GM18867 (cell line): ENCODE results near the gene PRELP.

Experiments used
- ATAC-seq: cut with Tn5 transposase; IDR thresholded peaks from one replicate; pipeline ENCODE4 v1.9.1; 2021; ENCODE audit warnings: mild to moderate bottlenecking, moderate library complexity; ENCODE audit not compliant: unreplicated experiment

The PRELP gene

GRCh38 chr1:203521074-203521794 is 45.6 kb downstream of the PRELP start:
- no peak for ATAC-seq

GRCh38 chr1:203521812-203522211 is 46.2 kb downstream of the PRELP start:
- ATAC-seq: no peak

GRCh38 chr1:203522237-203522636 is 46.6 kb downstream of the PRELP start:
- ATAC-seq: no peak

- no peak for ATAC-seq
Observed at GRCh38 chr1:203523667-203524066, 48.1 kb downstream of the PRELP start.

GRCh38 chr1:203524152-203524551 is 48.5 kb downstream of the PRELP start:
- ATAC-seq: no peak

GRCh38 chr1:203524824-203525223 is 49.2 kb downstream of the PRELP start:
- ATAC-seq: no peak

GRCh38 chr1:203525685-203526084 is 50.1 kb downstream of the PRELP start:
- no peak for ATAC-seq

- no peak for ATAC-seq
Observed at GRCh38 chr1:203526130-203526529, 50.5 kb downstream of the PRELP start.

- no peak for ATAC-seq
Observed at GRCh38 chr1:203526572-203526971, 51.0 kb downstream of the PRELP start.

GRCh38 chr1:203527013-203527412 is 51.4 kb downstream of the PRELP start:
- no peak for ATAC-seq

- no peak for ATAC-seq
Observed at GRCh38 chr1:203528063-203528462, 52.5 kb downstream of the PRELP start.

- ATAC-seq: no peak
Observed at GRCh38 chr1:203528976-203529835, 53.6 kb downstream of the PRELP start.

- no peak for ATAC-seq
Observed at GRCh38 chr1:203531063-203531462, 55.5 kb downstream of the PRELP start.

- no peak for ATAC-seq
Observed at GRCh38 chr1:203534012-203534411, 58.4 kb downstream of the PRELP start.

GRCh38 chr1:203534526-203534925 is 58.9 kb downstream of the PRELP start:
- ATAC-seq: no peak

- no peak for ATAC-seq
Observed at GRCh38 chr1:203536575-203536974, 61.0 kb downstream of the PRELP start.

- no peak for ATAC-seq
Observed at GRCh38 chr1:203536980-203537455, 61.4 kb downstream of the PRELP start.

- ATAC-seq: no peak
Observed at GRCh38 chr1:203537806-203538464, 62.3 kb downstream of the PRELP start.

GRCh38 chr1:203538726-203539125 is 63.1 kb downstream of the PRELP start:
- ATAC-seq: no peak

GRCh38 chr1:203539831-203540546 is 64.4 kb downstream of the PRELP start:
- no peak for ATAC-seq
